ENCODE data around the gene ROMO1.

ROMO1 gene

DNA sequence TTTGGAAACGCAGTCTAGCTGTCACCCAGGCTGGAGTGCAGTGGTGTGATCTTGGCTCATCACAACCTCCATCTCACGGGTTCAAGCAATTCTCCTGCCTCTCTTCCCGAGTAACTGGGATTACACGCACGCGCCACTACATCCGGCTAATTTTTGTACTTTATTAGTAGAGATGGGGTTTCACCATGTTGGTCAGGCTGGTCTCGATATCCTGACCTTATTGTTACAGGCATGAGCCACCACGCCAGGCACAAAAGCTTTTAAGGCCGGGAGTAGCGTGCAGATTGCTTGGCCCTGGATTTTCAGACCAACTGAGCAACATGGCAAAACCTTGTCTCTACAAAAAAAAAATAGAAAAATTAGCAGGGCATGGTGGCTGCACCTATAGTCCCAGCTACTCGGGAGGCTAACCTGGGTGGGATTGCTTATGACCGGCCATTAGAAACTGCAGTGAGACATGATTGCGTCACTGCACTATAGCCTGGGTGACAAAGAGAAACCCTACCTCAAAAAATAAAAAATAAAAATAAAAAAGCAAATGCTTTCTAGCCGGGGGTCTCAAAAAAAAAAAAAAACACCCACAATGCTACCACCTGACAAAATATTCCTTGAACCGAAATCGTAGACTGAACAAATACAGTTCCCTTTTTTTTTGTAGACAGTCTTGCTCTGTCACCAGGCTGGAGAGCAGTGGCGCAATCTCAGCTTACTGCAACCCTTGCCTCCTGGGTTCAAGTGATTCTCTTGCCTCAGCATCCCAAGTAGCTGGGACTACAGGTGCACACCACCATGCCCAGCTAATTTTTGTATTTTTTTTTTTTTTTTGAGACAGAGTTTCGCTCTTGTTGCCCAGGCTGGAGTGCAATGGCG is 27.9 kb downstream of the ROMO1 start:
- H3K4me3 ChIP-seq (ENCODE audit: low read length) = no peak overlapping the region
- TF ChIP-seq ZNF274 (IDR thresholded peaks at IDR 0.05; ENCODE audit: low read depth, low read length) = no peak

DNA sequence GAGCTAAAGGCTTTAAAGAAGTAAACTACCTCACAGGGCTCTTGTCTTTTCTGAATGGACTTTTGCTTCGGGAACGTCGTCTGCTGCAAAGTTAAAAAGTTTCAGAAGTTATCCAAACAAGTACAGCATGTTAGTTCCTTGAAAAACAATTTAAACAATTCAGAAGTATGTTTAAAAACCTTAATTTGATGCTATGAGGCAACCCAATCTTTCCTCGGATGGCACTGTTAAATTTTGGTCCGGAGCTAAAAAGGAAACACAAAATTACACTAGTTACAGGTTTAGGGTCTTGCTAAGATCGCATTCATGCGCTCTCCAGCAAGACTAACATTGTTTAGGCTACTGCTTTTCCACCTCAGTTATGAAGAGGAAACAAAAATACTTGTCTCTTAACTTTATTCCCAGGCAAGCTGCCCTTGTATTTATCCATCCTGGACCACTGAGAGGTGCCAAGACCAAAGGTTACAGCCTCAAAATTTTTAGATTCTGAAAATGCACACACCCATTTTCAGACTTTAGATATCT is 30.1 kb downstream of the ROMO1 start:
- no peak for TF ChIP-seq ZNF274 (IDR thresholded peaks at IDR 0.05; ENCODE audit: low read depth, low read length)

DNA sequence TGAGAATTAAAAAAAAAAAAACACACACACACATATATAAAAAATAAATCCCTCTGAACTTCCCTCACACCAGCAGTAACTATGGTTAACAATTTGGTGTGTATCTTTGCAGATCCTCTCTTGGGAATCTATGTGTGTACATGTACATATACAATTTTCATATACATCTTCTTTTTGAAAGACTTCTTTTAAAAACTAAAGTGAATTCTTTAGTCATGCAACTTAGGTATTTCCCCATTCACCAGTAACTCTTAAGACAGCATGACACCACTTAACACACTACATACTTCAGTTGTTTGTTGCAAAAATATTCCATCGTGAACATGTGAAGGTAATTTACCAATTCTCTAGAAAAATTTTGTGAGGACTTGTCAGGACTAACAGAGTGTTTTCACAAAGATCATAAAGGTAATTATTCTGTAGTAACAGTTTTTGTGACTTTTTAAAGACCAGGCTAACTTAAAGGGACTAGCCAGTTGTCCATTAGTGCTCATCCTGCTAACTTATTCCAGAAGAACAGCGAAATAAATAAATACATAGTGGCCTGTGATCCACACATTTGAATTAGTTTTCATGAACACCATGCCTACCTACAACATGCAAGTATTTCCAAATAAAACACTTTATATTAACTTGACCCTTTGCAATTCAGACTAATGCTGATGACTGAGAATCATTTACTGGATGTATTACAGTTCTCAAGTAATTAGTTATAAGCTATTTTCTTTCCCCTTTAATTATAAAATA is 30.8 kb downstream of the ROMO1 start:
- no peak overlapping the region for H3K4me3 ChIP-seq (ENCODE audit: low read length)
- no peak for TF ChIP-seq ZNF274 (IDR thresholded peaks at IDR 0.05; ENCODE audit: low read depth, low read length)

More for the DNA sequence above, 30.1 kb downstream of the ROMO1 start:
- H3K4me3 ChIP-seq (ENCODE audit: low read length) = no peak overlapping the region

DNA sequence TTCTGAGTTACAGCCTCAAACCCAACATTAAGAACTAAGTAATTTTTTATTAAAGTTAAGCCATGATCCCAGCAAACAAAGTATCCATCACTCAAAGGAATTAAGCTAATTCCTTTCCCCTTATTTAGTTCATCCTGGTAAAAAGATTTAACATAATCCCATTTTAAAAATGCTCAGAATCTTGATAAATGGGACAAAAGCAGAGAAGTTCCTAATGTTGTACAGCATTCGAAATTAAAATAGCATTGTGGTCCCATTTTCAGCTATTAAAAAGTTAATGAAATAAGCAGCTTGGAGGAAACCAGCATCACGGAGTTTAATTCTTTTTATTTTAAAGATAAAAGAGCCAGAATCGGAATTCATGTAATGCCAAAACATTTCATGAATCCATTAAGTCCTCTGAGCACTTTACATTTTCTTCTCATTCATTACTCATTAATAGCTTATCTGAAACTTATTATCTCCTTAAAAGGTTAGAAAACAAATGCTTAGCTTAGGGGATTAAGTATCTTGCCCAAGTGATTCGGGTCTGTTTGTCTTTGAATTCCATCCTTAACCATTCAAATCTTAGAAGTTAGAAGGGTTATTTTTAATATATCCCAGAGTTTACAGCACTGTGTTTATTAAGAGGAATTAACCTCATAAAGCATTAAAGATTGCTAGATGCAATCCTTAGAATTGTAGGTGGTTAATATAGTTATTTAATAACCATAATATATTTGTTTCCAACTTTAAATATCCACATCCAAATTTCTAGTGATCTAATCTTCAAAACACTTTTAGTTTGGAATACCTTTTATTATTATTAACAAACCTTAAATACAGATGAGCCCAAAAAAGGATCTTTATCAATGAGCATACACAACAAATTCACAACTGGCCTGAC is 31.6 kb downstream of the ROMO1 start:
- TF ChIP-seq ZNF274 (IDR thresholded peaks at IDR 0.05; ENCODE audit: low read depth, low read length) = no peak
- no peak overlapping the region for H3K4me3 ChIP-seq (ENCODE audit: low read length)

DNA sequence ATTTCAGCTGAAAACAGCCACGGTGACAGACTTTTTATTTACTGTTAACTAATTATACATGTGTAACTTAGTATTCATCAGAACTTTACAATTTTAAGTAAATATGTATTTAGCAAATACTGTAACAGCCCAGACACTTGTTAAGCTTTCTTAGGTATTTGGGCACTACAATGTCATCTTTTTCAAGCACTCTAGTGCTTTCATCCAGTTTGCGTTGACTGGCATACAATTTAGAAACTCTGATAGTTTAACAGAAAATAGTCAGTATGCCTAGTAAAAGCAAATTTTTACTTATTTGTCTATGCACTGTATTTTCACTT is 32.2 kb downstream of the ROMO1 start:
- TF ChIP-seq ZNF274 (IDR thresholded peaks at IDR 0.05; ENCODE audit: low read depth, low read length) = no peak
- no peak overlapping the region for H3K4me3 ChIP-seq (ENCODE audit: low read length)

DNA sequence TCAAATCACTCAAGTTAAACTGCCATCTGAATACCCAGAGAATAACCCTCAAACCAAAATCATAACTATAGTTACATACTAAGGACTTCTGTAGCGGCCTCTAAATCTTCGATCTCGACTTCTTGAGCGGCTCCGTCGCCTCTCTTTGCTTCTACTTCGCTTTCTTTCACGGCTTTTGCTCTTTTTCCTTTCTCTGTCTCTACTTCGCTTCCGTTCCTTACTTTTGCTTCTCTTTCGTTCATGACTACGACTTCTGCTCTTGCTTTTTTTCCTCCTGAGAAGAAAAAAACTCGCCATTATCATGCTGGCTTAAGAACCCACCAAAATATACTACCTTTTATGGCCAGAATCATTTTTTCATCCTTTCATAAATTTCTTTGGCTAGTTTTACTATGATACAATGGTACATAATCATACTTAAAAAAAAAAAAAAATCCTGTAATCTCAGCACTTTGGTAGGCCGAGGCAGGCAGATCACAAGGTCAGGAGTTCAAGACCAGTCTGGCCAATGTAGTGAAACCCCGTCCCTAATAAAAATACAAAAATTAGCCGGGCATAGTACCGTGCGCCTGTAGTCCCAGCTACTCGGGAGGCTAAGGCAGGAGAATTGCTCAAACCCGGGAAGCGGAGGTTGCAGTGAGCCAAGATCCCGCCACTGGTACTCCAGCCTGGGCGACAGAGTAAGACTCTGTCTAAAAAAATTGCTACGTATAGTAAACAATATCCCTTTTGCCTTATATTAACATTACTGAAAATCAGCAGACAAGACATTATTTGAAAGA is 32.8 kb downstream of the ROMO1 start:
- H3K4me3 ChIP-seq (ENCODE audit: low read length) = no peak overlapping the region
- TF ChIP-seq ZNF274 (IDR thresholded peaks at IDR 0.05; ENCODE audit: low read depth, low read length) = no peak

DNA sequence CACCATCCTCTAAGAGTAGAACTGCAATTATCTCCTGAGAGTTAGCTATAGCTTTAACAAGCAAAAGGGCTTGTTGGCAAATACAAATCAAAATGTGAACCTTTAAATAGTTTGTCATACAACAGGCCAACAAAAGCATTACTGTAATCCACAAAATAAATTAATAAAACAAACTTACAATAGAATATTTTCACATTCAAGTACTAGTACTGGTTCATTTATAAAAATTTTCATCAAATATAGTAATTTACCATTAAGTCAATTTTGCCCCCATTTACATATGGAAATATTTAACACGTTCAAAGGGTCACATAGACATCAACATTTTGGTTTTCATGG is 33.4 kb downstream of the ROMO1 start:
- H3K4me3 ChIP-seq (ENCODE audit: low read length) = no peak overlapping the region

DNA sequence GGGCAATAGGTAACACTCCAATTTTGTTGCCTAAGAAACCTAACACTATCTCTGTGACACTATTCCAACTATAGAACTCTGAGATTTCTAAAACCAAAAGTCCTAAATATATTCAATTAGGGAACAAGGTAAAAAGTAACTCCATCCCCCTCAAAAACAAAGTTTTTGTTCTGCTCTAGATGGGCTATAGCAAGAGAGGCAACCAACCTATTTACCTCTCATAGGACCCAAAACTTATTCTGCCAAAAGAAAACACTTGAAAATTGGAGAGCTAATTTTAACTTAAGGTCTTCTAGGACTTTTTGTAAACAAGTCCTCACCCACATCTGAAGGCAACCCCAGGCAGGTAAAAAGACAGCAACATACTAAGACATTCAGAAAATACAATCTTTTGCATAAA is 35.2 kb downstream of the ROMO1 start:
- TF ChIP-seq ZNF274 (IDR thresholded peaks at IDR 0.05; ENCODE audit: low read depth, low read length) = no peak
- no peak overlapping the region for H3K4me3 ChIP-seq (ENCODE audit: low read length)

More for the DNA sequence above, 33.4 kb downstream of the ROMO1 start:
- no peak for TF ChIP-seq ZNF274 (IDR thresholded peaks at IDR 0.05; ENCODE audit: low read depth, low read length)

DNA sequence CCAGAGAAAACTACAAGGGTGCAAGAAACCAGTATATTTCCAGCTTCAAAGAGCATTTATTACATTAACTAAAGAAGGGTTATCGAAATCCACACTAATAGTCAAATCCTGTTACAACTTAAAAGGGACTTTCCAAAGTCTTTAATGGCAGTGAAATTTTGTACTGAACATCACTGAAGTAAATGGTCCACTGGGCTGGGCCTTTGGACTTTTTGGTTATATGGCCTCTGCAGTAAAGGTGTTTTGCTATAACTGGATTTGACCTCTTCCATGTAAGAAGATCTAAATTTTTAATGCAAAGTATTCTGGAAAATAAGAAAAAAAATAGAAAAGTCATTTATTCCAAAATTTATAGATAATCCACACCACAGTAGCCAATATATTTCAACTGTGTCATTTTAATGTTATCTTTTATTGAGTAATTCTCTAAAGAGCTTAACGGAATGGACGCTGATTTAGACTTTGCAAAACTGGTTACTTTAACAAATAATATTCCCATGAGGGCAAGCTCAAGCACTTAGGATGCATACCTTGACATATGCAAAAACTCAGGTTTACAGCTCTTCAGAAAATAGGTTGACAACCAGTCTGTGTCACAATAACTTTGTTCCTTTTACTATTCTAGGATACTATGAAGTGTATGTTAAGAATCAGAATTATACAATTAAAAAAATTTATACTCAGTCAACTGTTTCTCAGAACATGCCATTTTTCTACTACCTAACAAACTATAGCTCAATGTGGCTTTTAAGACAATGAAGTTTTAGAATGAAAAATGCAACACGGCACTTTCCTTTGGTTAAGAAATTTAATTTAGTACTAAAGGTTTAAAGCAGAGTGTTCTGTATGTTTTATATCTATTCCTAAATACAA is 35.8 kb downstream of the ROMO1 start:
- TF ChIP-seq ZNF274 (IDR thresholded peaks at IDR 0.05; ENCODE audit: low read depth, low read length) = no peak
- no peak overlapping the region for H3K4me3 ChIP-seq (ENCODE audit: low read length)

DNA sequence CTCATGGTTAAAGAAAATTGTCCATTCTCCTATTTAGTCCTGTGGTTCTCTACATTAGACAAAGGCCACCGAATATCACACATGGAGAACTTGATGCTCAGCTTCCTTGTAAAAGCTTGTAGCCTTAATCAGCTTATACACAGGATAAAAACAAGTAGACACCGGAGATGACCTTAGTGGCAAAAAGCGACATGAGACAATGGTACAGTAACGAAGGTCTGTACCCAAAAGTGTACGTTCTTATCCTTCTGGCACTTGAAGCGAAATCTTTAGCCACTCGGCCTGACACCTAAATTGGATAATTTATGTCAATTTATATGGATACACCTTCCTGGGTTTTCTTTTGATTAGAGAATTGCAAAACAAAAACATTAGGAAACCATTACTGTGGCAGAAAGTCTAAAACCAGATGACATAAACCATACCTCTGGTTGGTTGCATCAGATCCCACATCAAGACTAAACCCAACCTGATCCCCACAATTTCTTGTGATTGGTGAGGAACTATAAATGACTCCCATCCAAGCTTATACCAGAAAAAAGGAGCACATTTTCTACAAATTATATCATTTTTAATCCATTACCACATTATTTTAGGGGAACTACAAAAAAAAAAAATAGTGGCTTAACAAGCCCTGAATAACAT is 36.7 kb downstream of the ROMO1 start:
- no peak overlapping the region for H3K4me3 ChIP-seq (ENCODE audit: low read length)
- no peak for TF ChIP-seq ZNF274 (IDR thresholded peaks at IDR 0.05; ENCODE audit: low read depth, low read length)

DNA sequence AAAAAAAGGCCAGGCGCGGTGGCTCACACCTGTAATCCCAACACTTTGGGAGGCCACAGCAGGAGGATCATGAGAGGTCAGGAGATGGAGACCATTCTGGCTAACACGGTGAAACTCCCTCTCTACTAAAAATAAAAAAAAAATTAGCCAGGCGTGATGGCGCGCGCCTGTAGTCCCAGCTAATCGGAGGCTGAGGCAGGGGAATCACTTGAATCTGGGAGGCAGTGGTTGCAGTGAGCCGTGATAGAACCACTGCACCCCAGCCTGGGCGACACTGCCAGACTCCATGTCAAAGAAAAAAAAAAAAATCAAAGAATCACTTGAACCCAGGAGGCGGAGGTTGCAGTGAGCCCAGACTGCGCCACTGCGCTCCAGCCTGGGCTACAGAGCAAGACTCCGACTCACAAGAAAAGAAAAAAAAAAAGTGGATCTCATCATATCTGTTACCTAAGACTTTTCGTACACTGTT is 38.7 kb downstream of the ROMO1 start:
- no peak overlapping the region for H3K4me3 ChIP-seq (ENCODE audit: low read length)
- no peak for TF ChIP-seq ZNF274 (IDR thresholded peaks at IDR 0.05; ENCODE audit: low read depth, low read length)
